DMS53 treated with DMSO at 0.1 percent for 48 hours (cell line): ENCODE results near the gene SLC8A1.
"Not testable (repeated sequence)": the region's sequence is repeated elsewhere in the genome, so short reads cannot be mapped to it uniquely, and the experiment has no call there.

Source experiments
- DNase-seq: peaks from one replicate; lab custom pipeline; 2025; ENCODE audit not compliant: unreplicated experiment; lab: John Stamatoyannopoulos, UW

The SLC8A1 gene

GRCh38 chr2:40087927-40088326 lies 364.0 kb downstream of the SLC8A1 start:
- no peak for DNase-seq

GRCh38 chr2:40087434-40087833 lies 364.5 kb downstream of the SLC8A1 start:
- DNase-seq = no peak

- no peak for DNase-seq
Measured at GRCh38 chr2:40085786-40086185, 366.1 kb downstream of the SLC8A1 start.

GRCh38 chr2:40073336-40073735 lies 378.6 kb downstream of the SLC8A1 start:
- not testable (repeated sequence) for DNase-seq

- DNase-seq = no peak
Measured at GRCh38 chr2:40072442-40073232, 379.3 kb downstream of the SLC8A1 start.

GRCh38 chr2:40062381-40062780 lies 389.5 kb downstream of the SLC8A1 start:
- no peak for DNase-seq

GRCh38 chr2:40049781-40050180 lies 402.1 kb downstream of the SLC8A1 start:
- no peak for DNase-seq

GRCh38 chr2:40048506-40048905 lies 403.4 kb downstream of the SLC8A1 start:
- DNase-seq = no peak

GRCh38 chr2:40047406-40047805 lies 404.5 kb downstream of the SLC8A1 start:
- DNase-seq = no peak
